SK-N-SH (cell line): ENCODE measurements around the gene PLB1.

Experiments
- POLR2AphosphoS5 ChIP-seq: IDR thresholded peaks from 2 replicates; pipeline ENCODE4 v1.6.1; 2012; ENCODE audit warnings: low read depth, low read length
- RCOR1 ChIP-seq: fragments of 150-350 bp; IDR thresholded peaks from 2 replicates; pipeline ENCODE4 v1.6.1; 2017; ENCODE audit warnings: antibody characterized with exemption, low read length
- TAF1 ChIP-seq: IDR thresholded peaks from 2 replicates; pipeline ENCODE4 v1.6.1; 2012; ENCODE audit warnings: low read depth, mild to moderate bottlenecking, low read length, moderate library complexity, borderline replicate concordance
- USF2 ChIP-seq: fragments of 150-350 bp; IDR thresholded peaks from 2 replicates; pipeline ENCODE4 v1.6.1; 2017; ENCODE audit warnings: antibody characterized with exemption, low read length, low read depth, borderline replicate concordance
- TF ChIP-seq, protein P1 (sequence below): IDR thresholded peaks from 2 replicates; pipeline ENCODE4 v1.4.0; 2012; ENCODE audit warnings: low read depth, borderline replicate concordance
- TF ChIP-seq, protein P2 (sequence below): fragments of 200-600 bp; sonication (generic); IDR thresholded peaks from 2 replicates; pipeline ENCODE4 v1.6.1; 2017; ENCODE audit warnings: antibody characterized with exemption, mild to moderate bottlenecking, moderate library complexity

DNA sequence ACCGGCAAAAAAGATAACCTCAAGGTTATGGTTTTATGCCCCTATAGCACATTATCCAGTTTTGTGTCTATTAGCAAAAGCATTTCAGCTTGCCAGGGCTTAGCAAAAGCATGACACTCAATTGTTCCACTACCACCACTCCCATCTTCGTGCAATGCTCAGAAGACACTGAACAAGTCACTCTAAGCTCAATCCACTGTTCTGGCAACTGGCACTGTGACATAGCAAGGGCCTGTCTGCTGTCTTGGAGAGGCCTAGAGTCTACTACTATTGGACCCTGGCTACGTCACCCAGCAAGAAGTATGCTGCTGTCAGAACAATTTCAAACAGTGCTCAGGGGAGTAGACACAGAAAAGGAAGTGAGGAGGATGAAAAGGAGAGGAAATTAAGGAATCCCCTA, 152.3 kb downstream of the PLB1 start:
- TF ChIP-seq TAF1 (no peak), USF2 (no peak), POLR2AphosphoS5 (no peak), RCOR1 (no peak)
- TF ChIP-seq, protein P1, sequence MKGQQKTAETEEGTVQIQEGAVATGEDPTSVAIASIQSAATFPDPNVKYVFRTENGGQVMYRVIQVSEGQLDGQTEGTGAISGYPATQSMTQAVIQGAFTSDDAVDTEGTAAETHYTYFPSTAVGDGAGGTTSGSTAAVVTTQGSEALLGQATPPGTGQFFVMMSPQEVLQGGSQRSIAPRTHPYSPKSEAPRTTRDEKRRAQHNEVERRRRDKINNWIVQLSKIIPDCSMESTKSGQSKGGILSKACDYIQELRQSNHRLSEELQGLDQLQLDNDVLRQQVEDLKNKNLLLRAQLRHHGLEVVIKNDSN = no peak
- TF ChIP-seq, protein P2, sequence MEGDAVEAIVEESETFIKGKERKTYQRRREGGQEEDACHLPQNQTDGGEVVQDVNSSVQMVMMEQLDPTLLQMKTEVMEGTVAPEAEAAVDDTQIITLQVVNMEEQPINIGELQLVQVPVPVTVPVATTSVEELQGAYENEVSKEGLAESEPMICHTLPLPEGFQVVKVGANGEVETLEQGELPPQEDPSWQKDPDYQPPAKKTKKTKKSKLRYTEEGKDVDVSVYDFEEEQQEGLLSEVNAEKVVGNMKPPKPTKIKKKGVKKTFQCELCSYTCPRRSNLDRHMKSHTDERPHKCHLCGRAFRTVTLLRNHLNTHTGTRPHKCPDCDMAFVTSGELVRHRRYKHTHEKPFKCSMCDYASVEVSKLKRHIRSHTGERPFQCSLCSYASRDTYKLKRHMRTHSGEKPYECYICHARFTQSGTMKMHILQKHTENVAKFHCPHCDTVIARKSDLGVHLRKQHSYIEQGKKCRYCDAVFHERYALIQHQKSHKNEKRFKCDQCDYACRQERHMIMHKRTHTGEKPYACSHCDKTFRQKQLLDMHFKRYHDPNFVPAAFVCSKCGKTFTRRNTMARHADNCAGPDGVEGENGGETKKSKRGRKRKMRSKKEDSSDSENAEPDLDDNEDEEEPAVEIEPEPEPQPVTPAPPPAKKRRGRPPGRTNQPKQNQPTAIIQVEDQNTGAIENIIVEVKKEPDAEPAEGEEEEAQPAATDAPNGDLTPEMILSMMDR = no peak
